CD1c-positive myeloid dendritic cell (primary cell): ENCODE data around the gene B3GAT1.

Source experiments
- DNase-seq: peaks from one replicate; pipeline ENCODE4 v3.0.0-alpha.2; 2016; ENCODE audit errors: extremely low spot score

The B3GAT1 gene

GRCh38 chr11:134372536-134372935 is 39.5 kb downstream of the B3GAT1 start:
- no peak for DNase-seq

GRCh38 chr11:134371436-134372185 is 40.4 kb downstream of the B3GAT1 start:
- no peak for DNase-seq

- DNase-seq = no peak
Measured at GRCh38 chr11:134370526-134371435, 41.3 kb downstream of the B3GAT1 start.

GRCh38 chr11:134369656-134370525 is 42.2 kb downstream of the B3GAT1 start:
- no peak for DNase-seq

DNA sequence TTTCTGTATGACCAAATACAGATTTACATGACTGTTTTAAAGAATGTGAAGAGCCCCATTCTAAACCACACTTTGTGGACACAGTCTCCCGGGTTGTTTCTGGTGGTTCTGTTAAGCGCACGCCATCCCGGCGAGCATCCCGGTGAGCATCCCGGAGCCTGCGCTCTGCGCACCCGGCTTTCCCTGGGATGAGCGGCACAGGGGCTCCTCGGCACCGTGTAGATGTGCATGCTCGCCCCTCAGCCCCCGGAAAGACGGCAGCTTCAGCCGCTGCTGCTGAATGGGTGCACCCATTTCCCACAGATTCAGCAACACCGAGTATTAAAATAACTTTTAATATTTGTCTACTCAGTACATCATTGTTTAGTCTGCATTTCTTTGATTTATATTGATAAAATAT is 44.3 kb downstream of the B3GAT1 start:
- no peak for DNase-seq

- no peak for DNase-seq
Measured at GRCh38 chr11:134366254-134366653, 45.8 kb downstream of the B3GAT1 start.

DNA sequence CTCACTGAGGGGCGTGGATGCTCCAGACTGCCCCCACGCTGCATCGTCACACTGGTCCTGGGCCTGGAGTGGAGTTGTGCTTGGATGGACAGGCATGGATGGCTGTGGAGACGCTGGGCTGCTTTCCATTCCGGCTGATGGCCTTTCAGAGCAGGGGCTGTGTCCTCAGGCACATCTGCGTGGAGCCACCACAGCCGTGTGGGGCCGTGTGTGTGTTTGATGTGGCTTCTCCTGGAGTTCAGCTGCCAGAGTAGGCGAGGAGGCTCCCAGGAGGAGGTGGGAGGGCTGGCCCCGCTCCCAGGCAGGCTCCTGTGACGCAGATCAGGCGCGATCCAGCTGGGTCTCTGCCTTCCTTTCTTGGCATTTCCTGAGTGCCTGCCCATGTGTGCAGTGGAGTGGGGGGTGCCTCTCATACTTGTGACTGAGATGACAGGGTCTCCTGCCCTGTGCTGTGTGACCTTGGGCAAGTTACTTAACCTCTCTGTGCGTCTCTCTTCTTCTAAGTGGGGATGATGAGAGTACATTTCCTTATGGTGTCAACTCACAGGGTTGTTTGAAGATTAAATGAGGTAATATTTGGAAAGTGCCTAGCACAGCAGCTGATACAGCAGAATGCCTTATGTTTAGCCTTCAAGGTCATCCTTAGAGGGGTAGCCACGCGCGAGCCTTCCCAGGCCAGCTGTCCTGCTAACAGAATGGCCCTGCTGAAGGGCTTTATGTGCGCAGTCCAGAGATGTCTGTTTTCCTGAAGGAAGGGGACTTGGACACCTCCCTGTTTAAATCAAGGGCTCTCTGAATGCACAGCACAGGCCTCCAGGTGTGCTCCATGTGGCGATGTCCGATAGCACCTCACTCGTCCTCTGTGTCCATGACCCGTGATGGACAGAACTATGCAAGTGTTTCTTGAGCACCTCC is 46.8 kb downstream of the B3GAT1 start:
- DNase-seq = no peak

- no peak for DNase-seq
Measured at GRCh38 chr11:134364261-134364660, 47.8 kb downstream of the B3GAT1 start.

- no peak for DNase-seq
Measured at GRCh38 chr11:134363592-134363991, 48.5 kb downstream of the B3GAT1 start.

DNA sequence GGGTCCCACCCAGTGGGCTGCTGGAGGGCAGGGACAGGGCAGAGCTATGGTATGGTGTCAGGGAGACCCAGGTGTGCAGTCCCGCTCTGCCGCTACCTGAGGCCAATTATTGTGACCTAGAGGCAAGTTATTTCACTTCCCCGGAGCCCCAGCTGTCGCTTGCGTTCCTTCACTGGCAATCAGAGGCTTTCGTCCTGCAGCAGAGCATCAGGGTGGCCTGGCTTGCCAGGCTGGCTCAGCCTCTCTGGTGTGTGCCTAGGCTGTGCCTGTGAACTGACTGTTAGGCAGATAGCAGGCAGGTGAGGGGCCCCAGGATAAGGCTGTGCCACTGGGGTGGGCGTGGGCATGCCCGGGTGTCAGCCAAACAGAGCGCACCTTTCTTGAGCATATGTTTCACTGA is 48.9 kb downstream of the B3GAT1 start:
- no peak for DNase-seq

GRCh38 chr11:134362192-134362901 is 49.7 kb downstream of the B3GAT1 start:
- DNase-seq = no peak

- DNase-seq = no peak
Measured at GRCh38 chr11:134361661-134362060, 50.4 kb downstream of the B3GAT1 start.

GRCh38 chr11:134360050-134360835 is 51.8 kb downstream of the B3GAT1 start:
- DNase-seq = peak; percentile 64

GRCh38 chr11:134359646-134360045 is 52.4 kb downstream of the B3GAT1 start:
- no peak for DNase-seq

DNA sequence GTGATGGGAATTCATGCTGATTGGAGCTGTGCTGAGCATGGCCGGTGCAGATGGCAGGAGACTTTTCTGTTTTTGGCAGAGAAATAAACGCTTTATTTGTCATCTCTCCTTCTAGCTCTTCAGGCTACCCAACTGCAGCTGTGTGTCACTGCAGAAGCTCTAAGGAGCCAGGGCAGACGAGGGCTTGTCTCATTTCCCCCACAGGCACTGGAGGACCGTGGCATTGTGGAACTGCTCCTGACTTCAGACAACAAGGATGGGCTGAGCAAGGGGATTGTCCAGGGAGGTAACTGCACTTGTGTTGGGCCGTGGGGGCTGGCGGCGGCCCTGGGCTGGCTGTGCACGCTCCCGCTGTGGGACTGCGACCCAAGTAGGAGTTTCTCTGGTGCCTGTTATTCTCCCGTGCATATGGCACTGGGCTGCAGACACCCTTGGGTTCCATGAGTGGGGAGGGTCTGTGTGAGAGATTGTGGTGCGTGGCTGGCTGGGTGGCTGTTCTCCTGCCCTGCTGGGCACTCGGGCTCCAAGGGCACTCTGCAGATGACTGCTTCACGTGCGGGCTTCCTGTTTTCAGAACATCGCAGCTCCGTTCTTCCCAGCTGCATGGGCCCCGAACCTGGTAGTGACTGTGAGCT is 53.1 kb downstream of the B3GAT1 start:
- no peak for DNase-seq

DNA sequence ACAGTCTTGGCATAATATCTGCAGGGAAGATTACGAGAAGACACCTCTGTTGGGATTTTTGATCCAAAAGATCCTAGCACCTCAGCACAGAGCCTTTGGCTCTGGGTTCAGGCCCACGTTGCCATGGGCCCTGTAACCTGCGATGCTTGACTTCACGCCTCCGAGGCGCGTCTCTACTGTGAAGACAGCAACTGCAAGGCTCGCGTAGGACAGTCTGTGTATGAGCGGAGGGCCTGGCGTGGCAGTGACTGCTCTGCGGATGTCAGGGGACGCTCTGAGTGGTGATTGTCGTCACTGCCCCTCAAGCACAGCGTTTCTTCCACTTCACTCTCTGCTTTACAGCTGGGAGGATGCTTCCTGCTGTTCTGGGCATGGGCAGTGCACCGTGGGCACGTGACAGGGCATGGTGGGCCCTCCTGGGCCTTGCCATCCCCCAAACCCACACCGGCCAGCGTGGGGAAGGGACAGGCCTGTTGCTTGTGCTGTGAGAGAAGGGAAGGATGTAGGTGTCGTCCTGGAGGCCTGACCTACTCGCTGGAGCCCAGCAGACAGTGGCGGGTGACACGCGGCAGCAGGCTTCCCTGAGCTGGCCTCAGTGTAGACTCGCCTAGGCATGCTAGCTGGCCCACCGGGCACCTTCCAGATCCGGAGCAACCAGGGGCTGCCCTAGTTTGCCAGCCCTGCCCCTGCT is 53.7 kb downstream of the B3GAT1 start:
- no peak for DNase-seq

- no peak for DNase-seq
Measured at GRCh38 chr11:134357545-134357839, 54.5 kb downstream of the B3GAT1 start.
